NCI-H2081 treated with DMSO at 0.1 percent for 48 hours (cell line): ENCODE data around the gene CDK17.

ENCODE experiments used
- DNase-seq: peaks from one replicate; lab custom pipeline; 2025; lab: John Stamatoyannopoulos, UW

Gene CDK17

GRCh38 chr12:96237465-96238077 is 162.7 kb downstream of the CDK17 start:
- no peak for DNase-seq

- DNase-seq: no peak
Observed at GRCh38 chr12:96237035-96237434, 163.2 kb downstream of the CDK17 start.

GRCh38 chr12:96236221-96236822 is 163.9 kb downstream of the CDK17 start:
- no peak for DNase-seq

- DNase-seq: no peak
Observed at GRCh38 chr12:96235484-96235826, 164.8 kb downstream of the CDK17 start.

- no peak for DNase-seq
Observed at GRCh38 chr12:96234591-96235483, 165.4 kb downstream of the CDK17 start.

GRCh38 chr12:96233939-96234461 is 166.2 kb downstream of the CDK17 start:
- no peak for DNase-seq

GRCh38 chr12:96233168-96233567 is 167.1 kb downstream of the CDK17 start:
- no peak for DNase-seq

- DNase-seq: no peak
Observed at GRCh38 chr12:96230646-96231045, 169.6 kb downstream of the CDK17 start.

- no peak for DNase-seq
Observed at GRCh38 chr12:96228566-96229248, 171.5 kb downstream of the CDK17 start.
